K562 (cell line): Measurements from ENCODE around the gene KLK3.

Experiments used
- HLTF ChIP-seq: fragments of 450-650 bp; IDR thresholded peaks from 2 replicates; pipeline ENCODE4 v1.6.1; 2016
- RHOXF2B ChIP-seq: fragments of 250-450 bp; sonication (Bioruptor Pico); conservative IDR thresholded peaks from 2 replicates; pipeline ENCODE4 v1.5.1; 2021

DNA sequence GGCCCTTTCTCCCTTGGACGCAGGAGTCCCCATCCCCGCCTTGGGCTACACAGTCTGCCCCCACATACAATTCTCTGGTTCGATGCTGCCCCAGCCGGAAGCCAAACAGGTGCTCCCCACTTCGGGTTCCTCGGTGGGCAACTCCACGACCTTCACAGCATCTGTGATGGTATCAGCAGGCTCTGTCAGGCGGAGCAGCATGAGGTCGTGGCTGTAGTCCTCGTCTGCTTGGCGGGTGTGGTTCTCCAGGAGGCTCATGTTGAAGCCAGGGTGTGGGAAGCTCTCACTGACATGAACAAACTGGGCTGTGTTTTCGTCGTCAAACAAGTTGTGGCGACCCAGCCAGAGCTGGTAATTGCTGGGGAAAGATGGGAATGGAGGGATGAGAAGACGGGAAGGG lies 34.6 kb upstream of the KLK3 start:
- no peak for TF ChIP-seq HLTF
- no peak for TF ChIP-seq RHOXF2B (CRISPR knock-in tag)
